H9 (cell line): Measurements from ENCODE around the gene ABCA1. TPM values are rescaled to one million over a fixed set of nuclear protein-coding genes. Genes with fewer than 3 reads are reported as not detected.

Source experiments
- DNase-seq: peaks from one replicate; pipeline ENCODE4 v3.0.0-alpha.2; 2017
- H2AFZ ChIP-seq: one replicate; pipeline ENCODE4 v1.6.1; 2013; ENCODE audit warnings: mild to moderate bottlenecking, low read length, control low read depth, moderate library complexity
- H2AK5ac ChIP-seq: 2 replicates; pipeline ENCODE4 v1.6.1; 2013; ENCODE audit warnings: low read length, control low read depth, mixed read lengths; ENCODE audit not compliant: insufficient read length
- H2BK120ac ChIP-seq: one replicate; pipeline ENCODE4 v1.6.1; 2013; ENCODE audit warnings: low read depth, mild to moderate bottlenecking, low read length, control low read depth, inconsistent platforms; ENCODE audit not compliant: poor library complexity, severe bottlenecking
- H2BK12ac ChIP-seq: 2 replicates; pipeline ENCODE4 v1.6.1; 2013; ENCODE audit warnings: low read length, control low read depth, mixed read lengths, low read depth; ENCODE audit not compliant: insufficient read length
- H2BK15ac ChIP-seq: 2 replicates; pipeline ENCODE4 v1.6.1; 2013; ENCODE audit warnings: low read depth, low read length, control low read depth
- H2BK20ac ChIP-seq: one replicate; pipeline ENCODE4 v1.6.1; 2013; ENCODE audit warnings: low read depth, mild to moderate bottlenecking, low read length, control low read depth, inconsistent platforms; ENCODE audit not compliant: poor library complexity, severe bottlenecking
- H2BK5ac ChIP-seq: 2 replicates; pipeline ENCODE4 v1.6.1; 2013; ENCODE audit warnings: low read length, control low read depth, mixed read lengths; ENCODE audit not compliant: insufficient read length
- H3K14ac ChIP-seq: 2 replicates; pipeline ENCODE4 v1.6.1; 2013; ENCODE audit warnings: low read length, control low read depth; ENCODE audit not compliant: insufficient read depth
- H3K18ac ChIP-seq: 2 replicates; pipeline ENCODE4 v1.6.1; 2013; ENCODE audit warnings: low read depth, mild to moderate bottlenecking, mixed read lengths, low read length, control low read depth; ENCODE audit not compliant: insufficient read length
- H3K23ac ChIP-seq: 2 replicates; pipeline ENCODE4 v1.6.1; 2013; ENCODE audit warnings: low read length, control low read depth, mixed read lengths, low read depth; ENCODE audit not compliant: insufficient read length
- H3K23me2 ChIP-seq: 2 replicates; pipeline ENCODE4 v1.6.1; 2013; ENCODE audit warnings: low read depth, mild to moderate bottlenecking, mixed read lengths, low read length, control low read depth; ENCODE audit not compliant: insufficient read length, poor library complexity, severe bottlenecking
- H3K27ac ChIP-seq: 2 replicates; pipeline ENCODE4 v1.5.1; 2013; ENCODE audit warnings: low read length, control low read depth, mixed read lengths, low read depth; ENCODE audit not compliant: insufficient read length
- H3K27me3 ChIP-seq: 2 replicates; pipeline ENCODE4 v1.6.1; 2013; ENCODE audit warnings: low read length, control low read depth, inconsistent platforms; ENCODE audit not compliant: insufficient read depth
- H3K4ac ChIP-seq: 2 replicates; pipeline ENCODE4 v1.6.1; 2013; ENCODE audit warnings: low read depth, mild to moderate bottlenecking, control low read depth, inconsistent platforms, low read length, moderate library complexity
- H3K4me1 ChIP-seq: 2 replicates; pipeline ENCODE4 v1.6.1; 2013; ENCODE audit warnings: low read length, control low read depth, inconsistent platforms; ENCODE audit not compliant: insufficient read depth
- H3K4me2 ChIP-seq: 2 replicates; pipeline ENCODE4 v1.6.1; 2013; ENCODE audit warnings: low read length, control low read depth, mixed read lengths; ENCODE audit not compliant: insufficient read length, insufficient read depth
- H3K56ac ChIP-seq: 2 replicates; pipeline ENCODE4 v1.6.1; 2013; ENCODE audit warnings: low read depth, mild to moderate bottlenecking, mixed read lengths, low read length, control low read depth; ENCODE audit not compliant: insufficient read length
- H3K79me1 ChIP-seq: 2 replicates; pipeline ENCODE4 v1.6.1; 2013; ENCODE audit warnings: low read depth, mild to moderate bottlenecking, moderate library complexity, low read length, control low read depth, inconsistent platforms; ENCODE audit not compliant: insufficient read depth, poor library complexity, severe bottlenecking
- H3K79me2 ChIP-seq: 2 replicates; pipeline ENCODE4 v1.6.1; 2013; ENCODE audit warnings: low read length, control low read depth, inconsistent platforms; ENCODE audit not compliant: insufficient read depth
- H3K9ac ChIP-seq: 2 replicates; pipeline ENCODE4 v1.6.1; 2013; ENCODE audit warnings: low read length, control low read depth, mixed read lengths; ENCODE audit not compliant: insufficient read length; ENCODE audit errors: extremely low read depth
- H3K9me3 ChIP-seq: one replicate; pipeline ENCODE4 v1.6.1; 2013; ENCODE audit warnings: low read depth, low read length, inconsistent platforms; ENCODE audit not compliant: control insufficient read depth
- H3T11ph ChIP-seq: one replicate; pipeline ENCODE4 v1.6.1; 2013; ENCODE audit warnings: mild to moderate bottlenecking, low read length, control low read depth, inconsistent platforms
- H4K20me1 ChIP-seq: one replicate; pipeline ENCODE4 v1.6.1; 2013; ENCODE audit not compliant: control insufficient read depth, insufficient read length, insufficient read depth
- H4K5ac ChIP-seq: 2 replicates; pipeline ENCODE4 v1.6.1; 2013; ENCODE audit warnings: low read depth, mild to moderate bottlenecking, mixed read lengths, low read length, control low read depth; ENCODE audit not compliant: insufficient read length
- H4K8ac ChIP-seq: replicated peaks from 2 replicates; pipeline ENCODE4 v1.6.1; 2013; ENCODE audit warnings: low read length, control low read depth, mixed read lengths, low read depth; ENCODE audit not compliant: insufficient read length
- H4K91ac ChIP-seq: 2 replicates; pipeline ENCODE4 v1.6.1; 2013; ENCODE audit warnings: low read depth, mild to moderate bottlenecking, moderate library complexity, mixed read lengths, low read length, control low read depth; ENCODE audit not compliant: insufficient read length
- H3K27ac Mint-ChIP-seq, 3 experiments: 2 replicates in 2 of 3; 3 replicates in 1 of 3; pipeline ENCODE4 v1.8.0; 2020 to 2021; ENCODE audit warnings: mixed read lengths in 3 of 3, mild to moderate bottlenecking in 1 of 3, moderate library complexity in 1 of 3
- H3K27me3 Mint-ChIP-seq: 2 replicates; pipeline ENCODE4 v1.8.0; 2021; ENCODE audit warnings: low read depth, mild to moderate bottlenecking, moderate library complexity, mixed read lengths
- H3K36me3 Mint-ChIP-seq, 3 experiments: 2 replicates in 2 of 3; 3 replicates in 1 of 3; pipeline ENCODE4 v1.8.0; 2020 to 2021; ENCODE audit warnings: low read depth in 3 of 3, mixed read lengths in 3 of 3; ENCODE audit not compliant: insufficient read depth in 1 of 3
- H3K4me1 Mint-ChIP-seq, 2 experiments: 2 replicates each; pipeline ENCODE4 v1.8.0; 2020; ENCODE audit warnings: mixed read lengths in 2 of 2
- H3K4me3 Mint-ChIP-seq, 2 experiments: 2 replicates in 1 of 2; 3 replicates in 1 of 2; pipeline ENCODE4 v1.8.0; 2020 to 2021; ENCODE audit warnings: mild to moderate bottlenecking in 2 of 2, mixed read lengths in 2 of 2, moderate library complexity in 1 of 2
- H3K9me3 Mint-ChIP-seq, 2 experiments: 2 replicates in 1 of 2; 3 replicates in 1 of 2; pipeline ENCODE4 v1.8.0; 2020; ENCODE audit warnings: mild to moderate bottlenecking in 2 of 2, mixed read lengths in 2 of 2, moderate library complexity in 1 of 2
- CTCF ChIP-seq: fragments of 200-600 bp; sonication (generic); conservative IDR thresholded peaks from 3 replicates; pipeline ENCODE4 v1.8.0; 2021; ENCODE audit warnings: antibody characterized with exemption, mild to moderate bottlenecking
- WGBS: extraction: QIAGEN DNeasy Blood & Tissue Kit; methylation state at CpG from one replicate; pipeline ENCODE4 v1.1.7; 2013; ENCODE audit warnings: missing lambda C conversion rate, low lambda C conversion rate, mixed read lengths; ENCODE audit not compliant: insufficient read length; ENCODE audit errors: extremely low coverage; 5-methylcytosine and 5-hydroxymethylcytosine counted together
- total RNA-seq: library from RNA; stranded (reverse); gene quantifications from 2 replicates; pipeline ENCODE4 v1.2.1, GENCODE V29; 2021

Gene ABCA1
- total RNA-seq, 1 experiment from 2014 or later = 16.6 TPM

- H3K23me2 ChIP-seq = no peaks in the 10 kb centered on the region
- no peaks in the 10 kb centered on the region for H3K27me3 ChIP-seq
- Mint-ChIP-seq H3K27ac (peak overlapping the region in 1 of 3 experiments; percentile 50; a peak in 2 of 7 replicates), H3K36me3 (no peaks in the 10 kb centered on the region; a peak in 1 of 7 replicates), H3K27me3 (no peaks in the 10 kb centered on the region), H3K4me1 (peaks cover 13 to 21% of the 10 kb centered on the region in 2 experiments), H3K9me3 (no peaks in the 10 kb centered on the region), H3K4me3 (no peak overlapping the region)
- no peak overlapping the region for H2BK120ac ChIP-seq
- no peak overlapping the region for H4K8ac ChIP-seq
- H2BK12ac ChIP-seq = no peak overlapping the region
- no peak overlapping the region for H3K56ac ChIP-seq
- no peaks in the 10 kb centered on the region for H3K9me3 ChIP-seq
- H3K4me2 ChIP-seq = no peak overlapping the region
- H3K4me1 ChIP-seq = peaks cover 4% of the 10 kb centered on the region; the same call in 1 of the 2 replicates
- H3K14ac ChIP-seq = no peak overlapping the region
- no peak overlapping the region for H2BK20ac ChIP-seq
- H3K23ac ChIP-seq = no peak overlapping the region
- H2AFZ ChIP-seq = no peak overlapping the region
- no peaks in the 10 kb centered on the region for H3K79me1 ChIP-seq
- H4K91ac ChIP-seq = no peak overlapping the region
- DNase-seq = no peak
- WGBS = no CpG with 5 or more reads among the region's 5 CpGs
- no peak overlapping the region for H3K9ac ChIP-seq
- no peak overlapping the region for H3K27ac ChIP-seq
- H4K5ac ChIP-seq = no peak overlapping the region
- H4K20me1 ChIP-seq = no peaks in the 10 kb centered on the region
- no peak overlapping the region for H3K18ac ChIP-seq
- no peaks in the 10 kb centered on the region for H3K79me2 ChIP-seq
- H2BK5ac ChIP-seq = no peak overlapping the region
- H2AK5ac ChIP-seq = no peak overlapping the region
- no peak overlapping the region for H3K4ac ChIP-seq
- TF ChIP-seq CTCF = no peak
- H3T11ph ChIP-seq = no peak overlapping the region
- H2BK15ac ChIP-seq = no peak overlapping the region
These were observed 21.3 kb downstream of the ABCA1 start for GRCh38 chr9:104906441-104907277.
